ENCODE data around the gene ANXA11.
A peak's percentile ranks its signal among the peaks of the same experiment; 100 is the strongest.
"Not testable (repeated sequence)": the region's sequence is repeated elsewhere in the genome, so short reads cannot be mapped to it uniquely, and the experiment has no call there.

Gene ANXA11

DNA sequence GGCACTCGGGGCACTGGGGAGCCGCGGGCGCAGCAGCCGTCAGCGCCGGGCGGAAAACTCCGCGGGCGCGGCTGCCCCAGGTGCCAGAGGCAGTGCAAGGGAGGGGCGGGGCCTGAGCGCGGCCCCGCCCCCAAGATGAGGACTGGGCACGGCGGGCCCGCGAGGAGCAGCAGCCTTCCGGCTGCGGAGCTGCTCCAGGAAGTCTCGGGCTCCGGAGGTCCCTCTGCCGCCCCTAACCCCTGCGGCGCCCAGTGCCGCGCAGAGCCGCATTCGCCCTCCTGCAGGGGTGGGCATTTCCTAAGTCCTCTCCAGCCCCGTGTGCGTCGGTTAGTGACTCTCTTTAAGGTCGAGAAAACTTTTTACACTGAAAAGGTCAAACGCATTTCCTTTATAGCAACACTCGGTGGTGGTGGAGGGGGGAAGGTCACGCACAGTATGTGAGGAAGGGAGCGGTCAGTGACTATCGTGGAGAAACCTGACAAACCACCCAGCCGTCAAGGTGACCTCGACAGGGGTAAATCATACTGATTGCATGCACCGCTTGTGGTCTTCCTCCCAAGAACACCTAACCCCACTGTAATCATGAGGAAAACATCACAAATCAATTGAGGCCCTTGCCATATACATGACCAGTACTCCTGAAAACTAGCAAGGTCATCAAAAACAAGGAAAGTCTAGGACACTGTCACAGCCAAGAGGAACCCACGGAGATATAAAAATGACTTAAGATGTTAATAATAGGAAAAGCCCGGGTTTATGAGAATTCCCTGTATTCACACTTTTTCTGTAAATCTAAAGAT, at the start of gene ANXA11:
Gene ANXA11 (minus strand): TSS at position 61 of the 800 bp plus-strand sequence. CDS start 32,676 bp downstream, outside the sequence.
- peak; percentile 75 for DNase-seq (ENCODE audit: low spot score)

DNA sequence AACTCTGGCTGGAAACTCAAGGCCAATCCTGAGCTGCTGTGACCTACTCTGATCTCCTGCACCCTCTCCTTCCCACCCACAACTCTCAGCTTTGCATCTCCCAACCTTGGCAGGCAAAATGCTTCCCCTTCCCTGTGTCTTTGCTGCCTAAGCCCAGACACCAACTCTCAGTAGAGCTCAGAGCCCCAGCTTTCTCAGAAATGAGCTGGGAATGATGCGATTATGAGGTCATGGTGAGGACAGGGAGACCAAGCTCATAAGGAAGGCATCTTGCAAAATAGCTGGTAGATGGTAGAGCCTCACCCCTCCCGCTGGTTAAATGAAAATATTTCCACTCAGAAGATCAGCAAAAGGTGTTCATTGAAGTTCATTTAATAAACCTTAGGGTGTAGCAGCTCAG, 49.4 kb upstream of the ANXA11 start:
- not testable (repeated sequence) for DNase-seq (ENCODE audit: low spot score)

DNA sequence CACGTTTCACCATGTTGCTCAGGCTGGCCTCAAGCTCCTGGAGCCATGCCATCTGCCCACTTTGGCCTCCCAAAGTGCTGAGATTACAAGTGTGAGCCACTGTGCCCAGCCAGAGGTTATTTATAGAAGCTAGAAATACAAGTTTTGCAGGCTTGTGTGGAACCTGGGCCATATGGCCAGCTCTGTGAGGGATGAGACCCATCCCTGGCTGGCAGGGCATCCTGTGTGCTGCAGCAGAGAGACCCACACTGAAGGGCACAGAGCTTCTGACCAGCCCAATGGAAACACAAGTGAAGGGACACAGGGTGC, 48.6 kb upstream of the ANXA11 start:
- peak; percentile 15 for DNase-seq (ENCODE audit: low spot score)

DNA sequence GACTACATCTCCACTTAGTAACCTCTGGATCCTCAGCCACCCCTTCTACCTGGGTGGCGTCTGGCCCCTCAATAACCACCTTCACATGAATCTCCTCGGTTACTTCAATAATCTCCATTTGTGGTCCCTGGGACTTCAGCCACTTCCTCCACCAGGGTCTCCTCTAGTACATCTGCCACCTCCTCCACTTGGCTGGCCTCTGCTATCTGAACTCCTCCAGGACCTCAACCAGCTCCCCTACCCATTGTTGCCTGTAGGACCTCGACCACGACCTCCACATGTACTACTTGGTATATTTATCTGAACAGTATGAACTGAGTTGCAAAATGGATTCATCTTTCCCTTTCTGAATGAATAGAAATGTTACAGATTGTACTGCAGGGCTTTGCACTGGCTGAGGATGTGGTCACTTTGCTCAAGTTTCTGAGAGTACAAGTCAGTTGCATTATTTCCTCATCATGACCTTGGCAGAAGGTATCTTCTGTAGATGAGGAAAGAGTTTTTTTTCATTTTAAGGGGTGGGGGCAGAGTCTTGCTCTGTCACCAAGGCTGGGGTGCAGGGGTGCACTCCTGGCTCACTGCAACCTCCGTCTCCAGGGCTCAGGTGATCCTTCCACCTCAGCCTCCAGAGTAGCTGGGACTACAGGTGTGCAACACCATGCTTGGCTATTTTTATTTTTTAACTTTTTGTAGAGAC, 48.1 kb upstream of the ANXA11 start:
- DNase-seq (ENCODE audit: low spot score) = no peak

DNA sequence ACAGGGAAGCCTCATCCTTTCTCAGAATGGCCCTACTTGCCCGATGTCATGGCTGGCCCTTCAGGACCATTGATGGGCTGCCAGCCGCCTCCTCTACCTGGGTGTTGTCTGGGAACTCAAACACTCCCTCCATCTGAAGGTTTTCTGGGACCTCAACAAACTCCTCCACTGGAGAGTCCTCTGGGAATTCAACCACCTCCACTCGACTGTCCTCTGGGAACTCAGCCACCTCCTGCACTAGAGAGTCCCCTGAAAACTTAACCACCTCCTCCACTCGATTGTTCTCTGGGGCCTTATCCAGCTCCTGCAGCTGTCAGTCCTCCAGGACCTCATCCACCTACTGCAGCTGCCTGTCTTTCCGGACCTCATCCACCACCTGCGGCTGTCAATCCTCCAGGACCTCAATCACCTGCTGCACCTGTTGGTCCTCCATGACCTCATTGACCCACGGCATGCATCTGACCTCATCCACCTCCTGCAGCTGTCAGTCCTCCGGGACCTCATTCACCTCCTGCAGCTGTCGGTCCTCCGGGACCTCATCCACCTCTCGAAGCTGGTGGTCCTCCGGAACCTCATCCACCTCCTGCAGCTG, 47.1 kb upstream of the ANXA11 start:
- no peak for DNase-seq (ENCODE audit: low spot score)

DNA sequence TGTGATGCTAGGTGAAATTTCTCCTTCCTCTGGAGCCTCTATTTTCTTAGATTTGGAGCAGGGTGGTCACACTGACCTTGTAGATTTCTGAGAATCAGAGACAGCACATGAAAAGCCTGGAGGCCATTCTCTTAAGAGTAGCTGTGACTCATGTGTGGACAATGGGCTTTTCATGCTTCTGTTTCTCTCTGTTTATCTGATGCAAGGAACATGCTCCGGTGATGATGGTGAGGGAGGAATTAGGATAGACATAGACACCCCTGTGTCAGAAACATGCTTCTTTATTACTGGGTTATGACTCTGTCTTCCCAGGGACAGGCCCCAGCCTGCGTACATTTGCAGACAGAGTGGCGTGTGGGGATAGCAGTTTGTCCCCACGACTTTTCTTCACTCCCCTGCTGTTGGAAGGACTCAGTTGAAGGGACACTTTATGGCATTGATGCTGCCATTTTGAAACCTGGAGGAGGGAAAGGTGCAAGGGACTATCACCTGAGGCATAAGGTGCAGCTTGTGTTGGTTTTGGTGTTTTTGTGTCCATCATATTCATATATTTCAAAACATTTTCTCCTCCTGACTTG, 46.5 kb upstream of the ANXA11 start:
- not testable (repeated sequence) for DNase-seq (ENCODE audit: low spot score)

DNA sequence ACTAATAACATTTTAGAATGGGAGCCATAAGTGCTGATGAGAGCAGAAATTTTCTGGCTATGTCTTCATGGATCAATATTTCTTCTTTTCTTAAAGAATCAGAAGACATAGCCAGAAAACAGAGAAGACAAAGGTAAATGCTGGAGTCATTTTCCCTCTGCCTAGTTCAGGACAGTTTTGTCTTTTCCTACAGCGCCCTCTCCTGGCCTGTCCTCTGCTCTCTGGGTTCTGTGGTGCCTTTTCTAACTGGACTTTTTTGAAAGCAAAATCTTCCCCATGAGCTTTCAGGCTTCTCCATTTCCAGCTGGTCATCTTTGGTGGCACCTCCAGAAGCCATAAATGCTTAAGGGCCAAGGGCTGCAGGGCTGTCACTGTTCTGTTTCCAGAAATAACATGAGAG, 45.1 kb upstream of the ANXA11 start:
- not testable (repeated sequence) for DNase-seq (ENCODE audit: low spot score)

DNA sequence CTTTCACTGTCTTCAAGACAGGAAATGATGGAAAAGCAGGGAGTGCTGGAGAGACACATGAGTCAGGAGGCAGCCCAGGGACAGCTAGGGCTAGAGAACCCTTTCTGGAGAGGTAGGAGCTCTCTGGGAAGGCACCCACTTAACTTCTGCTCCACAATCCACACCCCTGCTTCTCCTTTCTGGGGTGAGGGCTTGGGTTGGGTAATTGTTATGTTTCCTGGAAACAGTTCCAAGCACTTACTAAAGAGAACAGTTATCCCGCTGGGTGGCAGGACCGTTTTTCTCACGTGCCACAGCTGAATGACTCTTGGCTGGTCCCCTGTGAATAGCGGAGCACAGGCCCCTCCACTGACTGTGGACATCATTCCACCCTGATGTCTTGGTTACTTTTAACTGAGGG, 44.6 kb upstream of the ANXA11 start:
- DNase-seq (ENCODE audit: low spot score) = not testable (repeated sequence)

DNA sequence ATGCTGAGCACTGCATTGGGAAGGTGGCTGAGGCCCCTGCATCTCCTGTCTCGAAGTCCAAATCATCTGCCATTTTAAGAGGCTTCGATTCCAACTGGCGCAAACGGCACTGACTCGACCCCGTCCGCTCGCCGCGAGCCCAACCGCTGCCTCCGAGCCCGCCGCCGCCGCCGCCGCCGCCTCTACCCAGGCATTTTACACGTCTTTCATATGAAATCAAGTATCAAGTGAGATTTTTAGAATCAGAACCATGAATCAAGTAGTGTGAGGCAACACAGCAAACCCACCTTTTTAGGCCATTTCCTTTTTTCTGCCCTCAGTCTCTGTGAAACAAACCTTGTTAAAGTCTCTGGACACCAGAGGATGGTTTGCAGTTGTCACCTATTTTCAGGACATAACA, 42.3 kb upstream of the ANXA11 start:
- not testable (repeated sequence) for DNase-seq (ENCODE audit: low spot score)

DNA sequence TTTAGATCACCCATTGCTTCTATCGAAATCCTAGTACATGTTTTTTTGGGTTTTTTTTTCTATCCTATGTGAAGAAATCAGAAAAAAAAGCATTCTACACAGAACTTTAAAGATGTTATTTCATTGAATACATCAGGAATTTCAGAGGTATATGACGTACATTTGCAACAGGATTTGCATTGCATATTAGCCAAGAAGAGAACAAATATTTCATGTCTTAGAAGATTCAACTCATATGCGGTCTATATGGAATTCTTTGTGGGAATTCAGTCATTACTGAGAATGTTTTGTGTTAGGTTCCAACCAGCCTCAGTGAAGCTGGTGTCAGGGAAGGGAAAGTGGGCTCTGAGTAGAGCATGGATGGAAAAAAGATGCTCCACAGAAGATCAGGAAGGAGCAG, 39.0 kb upstream of the ANXA11 start:
- not testable (repeated sequence) for DNase-seq (ENCODE audit: low spot score)

DNA sequence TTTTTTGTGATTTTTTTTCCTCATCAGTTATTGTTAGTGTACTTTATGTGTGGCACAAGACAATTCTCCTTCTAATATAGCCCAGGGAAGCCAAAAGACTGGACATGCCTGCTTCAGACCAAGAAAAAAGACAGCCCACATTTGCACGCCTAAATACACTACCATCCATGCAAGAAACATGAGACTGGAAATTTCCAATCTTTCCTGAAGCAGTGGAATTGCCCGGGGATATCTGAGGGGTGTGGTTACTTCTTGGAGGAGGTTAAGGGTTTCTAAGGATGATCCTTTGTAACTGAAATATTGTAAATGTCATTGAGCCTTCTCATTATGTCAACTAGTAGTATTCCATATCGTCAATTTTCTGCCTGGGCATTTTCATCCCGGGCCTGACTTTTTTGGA, 37.0 kb upstream of the ANXA11 start:
- not testable (repeated sequence) for DNase-seq (ENCODE audit: low spot score)

DNA sequence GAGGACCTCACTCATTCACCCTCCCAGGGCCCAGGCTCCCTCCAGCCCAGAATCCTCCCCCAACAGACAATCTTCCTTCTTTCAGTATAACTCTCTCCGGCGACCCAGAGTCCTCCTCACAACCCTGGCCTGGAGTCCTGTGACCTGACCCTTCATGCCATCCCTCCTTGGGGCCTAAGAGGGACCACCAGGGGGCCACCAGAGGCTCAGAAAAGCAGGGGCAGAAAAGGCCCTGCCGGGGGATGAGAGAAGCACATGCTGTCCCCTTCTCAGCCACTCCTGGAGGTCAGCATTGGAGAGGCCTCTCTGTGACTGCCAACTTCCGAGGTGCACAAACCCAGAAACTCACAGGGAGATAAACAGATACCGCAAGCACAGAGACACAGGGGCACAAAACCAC, 31.1 kb upstream of the ANXA11 start:
- DNase-seq (ENCODE audit: low spot score) = not testable (repeated sequence)

DNA sequence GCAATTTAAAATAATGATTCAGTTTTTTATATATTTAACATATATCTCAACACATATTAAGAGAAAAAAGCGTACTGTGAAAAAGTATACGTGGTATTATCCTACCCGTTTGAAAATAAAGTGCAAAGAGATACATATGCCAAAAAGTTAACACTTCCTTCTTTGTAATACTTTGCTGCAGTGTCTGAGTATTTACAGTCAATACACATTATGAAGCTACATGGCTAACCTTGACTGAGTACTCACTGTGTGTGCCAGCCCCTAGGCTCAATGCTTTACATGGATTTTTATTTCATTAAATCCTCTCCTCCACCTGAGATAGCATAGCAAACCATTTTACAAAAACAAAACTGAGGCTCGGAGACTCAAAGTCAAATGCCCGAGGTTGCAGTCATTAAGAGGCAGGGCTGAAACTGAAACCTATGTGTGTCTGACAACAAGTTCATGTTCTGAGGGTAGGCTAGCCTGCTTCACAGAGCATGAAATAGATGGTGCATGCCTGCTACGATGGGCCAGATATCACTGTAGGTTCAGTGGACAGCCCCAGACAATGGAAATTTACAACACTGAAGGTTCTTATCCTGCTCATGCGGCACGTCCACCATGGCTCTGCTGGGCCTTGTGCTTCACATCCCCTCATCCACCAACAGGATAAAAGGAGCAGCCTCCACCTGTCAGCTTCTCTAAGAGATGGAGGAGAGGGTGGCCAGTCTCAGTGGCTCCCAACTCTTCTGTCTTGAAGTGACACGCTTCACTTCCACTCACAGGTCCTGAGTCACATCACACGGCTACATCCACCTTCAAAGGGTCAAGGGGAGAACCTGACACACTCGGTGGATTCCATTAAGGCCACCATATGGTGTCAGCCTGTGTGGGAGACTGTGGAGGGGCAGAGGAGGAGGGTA, 29.2 kb upstream of the ANXA11 start:
- DNase-seq (ENCODE audit: low spot score) = not testable (repeated sequence)

DNA sequence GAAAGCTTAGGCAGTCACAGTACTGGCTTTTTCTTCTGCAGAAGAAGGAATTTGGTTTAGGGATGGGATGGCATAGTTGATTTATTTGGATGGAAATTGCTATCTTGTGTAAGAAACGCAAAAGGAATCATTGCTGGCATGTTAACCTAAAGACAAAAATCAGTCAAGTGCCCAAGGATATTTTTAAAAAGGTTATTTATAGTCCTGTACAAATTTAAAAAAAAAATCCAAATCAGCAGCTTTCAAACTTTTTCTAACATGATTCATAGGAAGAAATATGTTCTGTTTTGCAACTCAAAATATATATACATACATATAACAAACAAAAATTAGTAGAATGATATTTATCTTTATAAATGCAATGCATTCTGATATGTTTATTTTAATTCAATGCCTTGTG, 28.5 kb upstream of the ANXA11 start:
- DNase-seq (ENCODE audit: low spot score) = not testable (repeated sequence)

DNA sequence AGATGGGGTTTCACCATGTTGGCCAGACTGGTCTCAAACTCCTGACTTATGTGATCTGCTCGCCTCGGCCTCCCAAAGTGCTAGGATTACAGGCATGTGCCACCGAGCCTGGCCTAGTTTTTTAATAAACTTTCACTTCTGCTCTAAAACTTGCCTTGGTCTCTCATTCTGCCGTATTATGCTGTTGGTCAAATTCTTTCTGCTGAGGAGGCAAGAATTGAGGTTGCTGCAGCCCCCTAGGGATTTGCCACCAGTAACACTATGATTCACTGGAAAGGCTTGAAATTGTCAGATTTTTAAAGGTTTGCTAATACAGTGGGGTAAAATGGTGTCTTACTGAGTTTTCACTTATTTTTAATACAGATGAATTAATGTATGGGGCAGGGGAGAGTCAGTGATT, 21.4 kb upstream of the ANXA11 start:
- DNase-seq (ENCODE audit: low spot score) = not testable (repeated sequence)

DNA sequence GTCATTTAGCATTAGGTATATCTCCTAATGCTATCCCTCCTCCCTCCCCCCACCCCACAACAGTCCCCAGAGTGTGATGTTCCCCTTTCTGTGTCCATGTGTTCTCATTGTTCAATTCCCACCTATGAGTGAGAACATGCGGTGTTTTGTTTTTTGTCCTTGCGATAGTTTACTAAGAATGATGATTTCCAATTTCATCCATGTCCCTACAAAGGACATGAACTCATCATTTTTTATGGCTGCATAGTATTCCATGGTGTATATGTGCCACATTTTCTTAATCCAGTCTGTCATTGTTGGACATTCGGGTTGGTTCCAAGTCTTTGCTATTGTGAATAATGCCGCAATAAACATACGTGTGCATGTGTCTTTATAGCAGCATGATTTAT, 17.7 kb upstream of the ANXA11 start:
- not testable (repeated sequence) for DNase-seq (ENCODE audit: low spot score)

DNA sequence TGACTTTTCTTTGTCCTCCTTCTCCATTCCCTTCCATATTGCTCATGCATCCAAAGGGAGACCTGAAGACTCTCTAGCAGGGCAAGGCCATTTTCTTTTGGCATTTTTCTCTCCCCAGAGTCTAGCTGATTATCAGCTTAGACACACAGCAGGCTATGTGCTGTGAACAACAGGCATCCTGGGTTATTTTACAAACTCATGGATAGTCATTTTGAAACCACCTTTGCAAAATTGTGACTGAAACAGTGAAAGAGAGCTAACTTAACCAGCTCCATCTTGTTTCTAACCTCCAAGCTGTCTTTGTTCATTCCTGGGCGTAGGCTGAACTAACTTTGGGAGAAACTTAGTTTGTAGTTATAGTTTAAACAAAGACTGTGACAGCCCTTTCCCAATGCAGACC, 13.5 kb upstream of the ANXA11 start:
- DNase-seq (ENCODE audit: low spot score) = not testable (repeated sequence)

DNA sequence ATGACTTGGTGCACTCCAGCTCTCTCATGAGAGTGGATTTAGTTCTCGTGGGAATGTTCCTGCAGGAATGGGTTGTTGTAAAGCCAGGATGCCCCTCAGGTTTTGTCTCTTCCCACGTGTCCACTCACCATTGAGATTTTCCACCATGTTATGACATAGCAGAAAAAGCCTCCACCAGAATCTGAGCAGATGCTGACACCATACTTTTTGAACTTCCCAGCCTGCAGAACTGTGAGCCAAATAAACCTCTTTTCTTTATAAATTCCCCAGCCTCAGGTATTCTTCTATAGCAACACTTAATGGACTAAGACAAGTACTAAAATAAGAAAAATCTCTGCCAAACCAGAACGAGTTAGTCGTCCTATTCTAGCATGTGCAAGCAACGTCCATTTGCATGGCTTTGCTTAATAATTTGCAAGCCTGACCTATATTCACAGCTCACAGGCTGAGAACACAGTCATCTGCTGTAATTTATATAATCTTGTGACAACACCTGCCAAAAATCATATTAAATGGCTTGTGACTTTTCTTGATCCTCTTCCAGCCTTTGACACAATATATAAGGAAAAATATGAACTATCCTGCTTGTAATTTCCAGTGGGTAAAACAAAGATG, 9.1 kb upstream of the ANXA11 start:
- not testable (repeated sequence) for DNase-seq (ENCODE audit: low spot score)

DNA sequence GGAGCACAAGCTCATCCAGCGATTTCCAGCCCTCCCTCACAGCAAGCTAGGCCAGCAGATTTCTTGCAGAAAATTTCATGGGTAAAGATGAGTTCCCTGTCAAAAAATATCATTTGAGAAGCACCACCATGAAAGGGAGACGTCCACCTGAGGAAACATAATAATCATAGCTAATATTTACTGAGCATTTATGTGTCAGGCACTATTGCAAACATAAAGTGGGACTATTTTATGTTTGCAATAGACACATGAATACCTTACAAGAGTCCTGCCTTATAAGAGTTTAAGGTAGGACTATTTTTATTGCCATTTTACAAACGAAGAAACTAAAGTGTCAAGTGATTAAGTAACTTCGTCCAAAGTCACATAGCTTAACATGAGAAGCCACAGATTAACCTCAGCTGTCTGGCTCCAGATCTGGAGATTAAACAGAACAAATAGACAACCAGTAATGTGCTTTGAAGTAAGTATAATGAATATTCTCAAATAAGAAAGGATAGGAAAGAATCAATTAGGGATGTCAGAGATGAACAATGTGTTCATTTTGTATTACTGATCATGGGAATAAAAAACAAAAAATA, 7.3 kb upstream of the ANXA11 start:
- DNase-seq (ENCODE audit: low spot score) = not testable (repeated sequence)

DNA sequence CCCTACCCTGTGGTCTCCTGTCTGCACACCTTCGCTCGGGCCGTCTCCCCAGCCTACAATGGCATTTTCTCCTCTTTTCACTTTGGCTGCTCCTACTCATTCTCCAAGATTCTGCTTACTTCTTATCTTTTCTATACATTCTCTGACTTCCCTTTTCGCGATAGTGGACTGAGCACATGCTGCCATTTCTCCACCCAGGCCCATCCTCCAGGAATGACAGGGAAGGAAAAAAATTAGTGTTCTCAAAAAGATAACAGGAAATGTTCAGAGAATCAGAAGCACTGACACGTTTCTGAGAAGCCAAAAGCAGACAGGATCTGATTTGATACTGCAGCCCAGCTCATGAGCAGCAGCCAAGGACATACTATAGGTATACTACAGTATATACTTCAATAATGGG, 6.4 kb upstream of the ANXA11 start:
- no peak for DNase-seq (ENCODE audit: low spot score)

DNA sequence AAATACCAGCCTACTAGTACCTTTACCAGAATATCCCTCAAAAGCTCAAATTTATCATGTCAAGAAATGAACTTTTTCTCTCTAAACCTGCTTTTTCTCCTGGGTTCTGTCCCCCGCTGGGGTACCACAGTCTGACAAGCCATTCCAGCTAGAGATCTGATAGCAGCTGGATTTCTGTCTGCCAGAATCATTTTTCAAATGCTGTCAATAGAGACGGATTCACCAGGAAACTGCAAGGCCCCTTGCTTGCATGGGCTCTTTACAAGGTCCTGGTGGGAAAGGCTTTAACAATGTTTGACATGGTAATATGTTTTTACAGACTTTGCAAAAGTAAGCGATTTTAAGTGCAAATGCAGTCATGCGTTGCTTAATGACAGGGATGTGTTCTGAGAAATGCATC, 4.9 kb upstream of the ANXA11 start:
- no peak for DNase-seq (ENCODE audit: low spot score)

All from cerebellar cortex (tissue), 1 donor.